NCI-H82 (cell line): ENCODE measurements around the gene PWWP2B.
A peak's percentile ranks its signal among the peaks of the same experiment; 100 is the strongest.
"Not testable (repeated sequence)": the region's sequence is repeated elsewhere in the genome, so short reads cannot be mapped to it uniquely, and the experiment has no call there.

Experiments
- DNase-seq: peaks from one replicate; lab custom pipeline; 2025; lab: John Stamatoyannopoulos, UW

The PWWP2B gene

GRCh38 chr10:132381741-132382140, 15.3 kb upstream of the PWWP2B start:
- DNase-seq = no peak

GRCh38 chr10:132382231-132382922, 14.6 kb upstream of the PWWP2B start:
- no peak for DNase-seq

- DNase-seq = no peak
Measured at GRCh38 chr10:132383101-132383500, 13.9 kb upstream of the PWWP2B start.

DNA sequence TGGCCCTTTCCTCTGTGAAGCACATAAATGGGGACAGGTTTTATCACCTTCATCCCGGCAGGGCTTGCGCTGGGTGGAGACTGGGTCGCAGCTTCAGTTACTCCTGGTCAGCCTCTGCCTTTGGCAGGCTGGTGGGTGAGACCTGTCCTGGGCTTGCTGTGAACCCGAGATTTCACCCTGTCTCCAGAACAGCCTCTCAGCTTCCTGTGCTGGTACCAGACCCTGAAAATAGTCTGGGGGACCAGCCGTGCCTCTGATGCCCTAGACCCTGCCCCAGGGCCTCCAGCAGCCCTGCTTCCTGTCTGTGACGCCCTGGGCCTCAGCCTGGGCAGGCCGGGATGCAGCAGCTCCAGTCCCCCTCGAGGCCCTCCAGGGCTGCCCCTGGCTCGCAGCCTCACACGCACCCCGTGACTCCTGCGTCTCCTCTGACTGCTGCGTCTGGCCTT, 13.2 kb upstream of the PWWP2B start:
- DNase-seq = no peak

- DNase-seq = no peak
Measured at GRCh38 chr10:132384618-132385388, 12.2 kb upstream of the PWWP2B start.

DNA sequence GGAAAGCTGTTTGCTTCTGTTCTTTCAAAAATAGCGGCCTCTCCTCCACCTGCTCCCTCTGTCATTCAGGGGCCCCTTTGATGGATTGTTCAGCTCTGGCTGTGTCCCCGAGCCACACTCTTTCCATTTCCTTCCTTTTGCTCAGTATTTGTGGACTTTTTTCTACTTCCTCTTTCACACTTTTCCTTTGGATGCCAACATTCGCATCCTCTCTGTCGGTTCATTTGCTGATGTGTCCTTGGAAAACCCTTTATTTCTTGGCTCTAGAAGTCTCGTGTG, 11.7 kb upstream of the PWWP2B start:
- DNase-seq = no peak

- no peak for DNase-seq
Measured at GRCh38 chr10:132385721-132386418, 11.1 kb upstream of the PWWP2B start.

DNA sequence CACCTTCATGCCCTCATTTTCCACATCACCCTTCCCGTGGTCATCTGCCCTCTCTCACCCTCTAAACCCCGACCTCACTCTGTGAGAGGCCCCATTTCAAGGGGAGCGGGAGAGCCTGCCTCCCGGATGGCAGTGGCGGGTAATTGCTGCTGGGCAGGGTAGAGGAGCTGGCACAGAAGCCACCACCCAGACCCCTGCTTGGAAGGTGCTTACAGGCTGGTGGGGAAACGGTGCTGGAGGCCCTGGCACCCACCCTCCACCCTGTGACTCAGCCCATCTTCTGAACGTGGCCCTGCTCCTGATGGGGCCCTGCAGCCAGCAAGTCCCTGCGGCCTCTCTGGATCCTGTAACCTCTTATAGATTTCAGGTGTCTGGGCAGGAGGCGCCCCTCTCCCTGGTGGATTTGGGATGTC, 10.6 kb upstream of the PWWP2B start:
- DNase-seq = no peak

DNA sequence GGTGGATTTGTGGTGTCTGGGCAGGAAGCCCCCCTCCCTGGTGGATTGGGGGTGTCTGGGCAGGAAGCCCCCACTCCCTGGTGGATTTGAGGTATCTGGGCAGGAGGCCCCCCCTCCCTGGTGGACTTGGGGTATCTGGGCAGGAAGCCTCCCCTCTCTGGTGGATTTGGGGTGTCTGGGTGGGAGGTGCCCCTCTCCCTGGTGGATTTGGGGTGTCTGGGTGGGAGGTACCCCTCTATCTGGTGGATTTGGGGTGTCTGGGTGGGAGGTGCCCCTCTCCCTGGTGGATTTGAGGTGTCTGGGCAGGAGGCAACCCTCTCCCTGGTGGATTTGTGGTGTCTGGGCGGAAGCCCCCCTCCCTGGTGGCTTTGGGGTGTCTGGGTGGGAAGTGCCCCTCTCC, 10.1 kb upstream of the PWWP2B start:
- not testable (repeated sequence) for DNase-seq

DNA sequence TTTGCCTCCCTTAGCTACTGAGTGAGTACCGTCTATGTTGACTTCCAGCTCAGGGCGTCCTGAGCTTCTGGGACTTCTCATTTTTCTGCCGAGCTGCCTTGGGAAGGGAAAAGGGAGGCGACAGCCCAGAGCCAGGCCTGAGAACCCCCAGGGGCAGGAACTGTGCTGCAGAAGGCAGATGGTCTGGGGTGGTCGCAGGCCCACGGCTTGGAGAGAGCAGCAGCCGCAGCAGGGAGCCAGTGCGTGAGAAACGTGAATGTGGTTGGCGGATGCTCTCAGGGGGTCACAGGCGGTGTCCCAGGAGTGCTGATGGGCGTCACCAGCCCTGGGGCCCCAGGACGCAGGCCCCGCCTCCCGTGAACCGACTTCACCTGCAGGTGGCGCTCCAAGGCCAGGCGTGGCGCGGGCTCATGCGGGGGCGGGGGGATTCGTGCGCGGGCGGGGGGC, 9.2 kb upstream of the PWWP2B start:
- peak; percentile 44 for DNase-seq

DNA sequence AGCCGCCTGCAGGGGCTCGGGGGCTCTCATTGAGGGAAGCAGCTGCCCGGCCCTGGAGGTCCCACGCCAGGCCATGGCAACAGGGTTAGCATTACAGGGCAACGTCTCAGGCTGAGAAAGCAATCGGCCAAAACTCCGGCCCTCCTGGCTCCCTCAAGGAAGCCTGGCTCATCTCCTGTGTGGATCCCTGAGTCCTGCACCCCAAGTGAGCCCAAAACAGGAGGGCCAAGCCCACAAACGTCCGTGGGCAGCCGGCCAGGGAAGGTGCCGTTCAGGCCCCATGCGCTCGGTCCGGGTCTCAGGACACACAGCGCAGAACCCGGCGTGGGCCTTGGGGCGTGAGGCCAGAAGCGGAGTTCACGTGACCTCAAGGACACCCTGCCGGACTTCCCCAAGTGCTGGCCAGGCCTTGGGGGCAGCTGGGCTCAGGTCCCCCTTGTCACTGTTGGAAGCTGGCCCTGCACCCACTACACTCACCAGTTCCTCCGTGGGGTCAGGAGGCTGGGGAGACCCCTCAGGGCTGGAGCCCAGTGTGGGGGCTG, 8.0 kb upstream of the PWWP2B start:
- DNase-seq = no peak

DNA sequence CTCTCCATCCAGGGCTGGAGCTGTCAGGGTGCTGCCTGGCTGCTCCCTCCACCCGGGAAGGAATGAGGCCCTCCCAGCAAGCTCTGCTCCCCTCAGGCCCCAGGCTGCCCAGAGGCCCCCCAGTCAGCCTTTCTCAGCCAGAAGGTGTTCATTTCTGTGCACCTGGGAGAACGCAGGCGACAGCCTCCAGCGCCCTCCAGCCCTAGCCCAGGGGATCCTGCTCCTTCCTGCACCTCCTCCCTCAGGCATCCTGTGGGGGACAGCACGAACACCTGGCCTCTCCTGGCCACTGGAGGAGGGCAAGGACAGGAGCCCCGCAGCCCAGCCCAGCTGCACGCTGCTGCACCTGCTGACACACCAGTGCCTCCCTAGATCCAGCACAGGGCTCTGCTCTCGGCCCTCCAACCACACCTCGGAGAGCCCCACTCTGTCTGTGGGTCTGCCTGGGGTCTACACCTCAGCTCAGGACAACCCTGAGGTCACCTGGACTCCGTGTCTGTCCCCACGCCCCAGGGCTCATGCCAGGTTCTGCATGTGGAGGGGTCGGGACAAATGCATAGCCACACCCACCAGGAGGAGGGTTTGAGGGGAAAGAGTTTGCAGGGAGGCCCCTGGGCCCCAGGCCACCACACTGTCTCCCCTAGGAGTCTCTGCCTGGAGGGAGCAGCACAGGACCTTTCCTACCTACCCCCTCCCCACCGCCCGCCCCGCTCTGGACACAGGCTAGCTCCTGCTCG, 7.4 kb upstream of the PWWP2B start:
- no peak for DNase-seq

DNA sequence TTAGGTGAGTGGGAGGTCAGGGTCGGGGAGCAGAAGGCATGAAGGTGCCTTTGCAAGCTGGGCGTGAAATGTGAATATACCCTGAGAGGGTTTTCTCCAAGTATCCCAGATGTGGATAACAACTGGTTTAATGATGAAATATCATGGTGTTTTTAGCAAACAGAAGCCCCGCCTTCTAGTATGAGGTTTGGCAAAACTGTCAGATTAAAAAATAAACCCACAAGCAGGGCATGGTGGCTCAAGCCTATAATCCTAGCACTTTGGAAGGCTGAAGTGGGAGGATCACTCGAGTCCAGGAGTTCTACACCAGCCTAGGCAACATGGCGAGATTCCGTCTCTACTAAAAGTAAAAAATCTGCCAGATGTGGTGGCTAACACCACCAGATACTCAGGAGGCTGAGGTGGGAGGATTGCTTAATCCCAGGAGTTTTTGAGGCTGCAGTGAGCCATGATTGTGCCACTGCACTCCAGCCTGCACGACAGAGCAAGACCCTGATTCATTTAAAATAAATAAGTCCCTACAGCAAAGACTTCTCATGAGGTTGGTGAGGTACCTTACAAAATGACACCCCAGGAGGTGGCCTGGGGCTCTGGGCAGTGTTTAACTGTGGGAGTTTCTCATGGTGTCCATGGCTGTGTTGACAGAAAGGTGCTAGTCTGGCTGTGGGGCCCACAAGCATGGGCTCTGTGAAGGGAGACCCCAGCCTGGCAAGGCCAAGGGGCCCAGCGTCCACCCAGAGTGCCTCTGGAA, 6.7 kb upstream of the PWWP2B start:
- DNase-seq = no peak

- no peak for DNase-seq
Measured at GRCh38 chr10:132390921-132391675, 5.9 kb upstream of the PWWP2B start.

- DNase-seq = no peak
Measured at GRCh38 chr10:132391676-132392020, 5.4 kb upstream of the PWWP2B start.

- no peak for DNase-seq
Measured at GRCh38 chr10:132392184-132392800, 4.7 kb upstream of the PWWP2B start.

DNA sequence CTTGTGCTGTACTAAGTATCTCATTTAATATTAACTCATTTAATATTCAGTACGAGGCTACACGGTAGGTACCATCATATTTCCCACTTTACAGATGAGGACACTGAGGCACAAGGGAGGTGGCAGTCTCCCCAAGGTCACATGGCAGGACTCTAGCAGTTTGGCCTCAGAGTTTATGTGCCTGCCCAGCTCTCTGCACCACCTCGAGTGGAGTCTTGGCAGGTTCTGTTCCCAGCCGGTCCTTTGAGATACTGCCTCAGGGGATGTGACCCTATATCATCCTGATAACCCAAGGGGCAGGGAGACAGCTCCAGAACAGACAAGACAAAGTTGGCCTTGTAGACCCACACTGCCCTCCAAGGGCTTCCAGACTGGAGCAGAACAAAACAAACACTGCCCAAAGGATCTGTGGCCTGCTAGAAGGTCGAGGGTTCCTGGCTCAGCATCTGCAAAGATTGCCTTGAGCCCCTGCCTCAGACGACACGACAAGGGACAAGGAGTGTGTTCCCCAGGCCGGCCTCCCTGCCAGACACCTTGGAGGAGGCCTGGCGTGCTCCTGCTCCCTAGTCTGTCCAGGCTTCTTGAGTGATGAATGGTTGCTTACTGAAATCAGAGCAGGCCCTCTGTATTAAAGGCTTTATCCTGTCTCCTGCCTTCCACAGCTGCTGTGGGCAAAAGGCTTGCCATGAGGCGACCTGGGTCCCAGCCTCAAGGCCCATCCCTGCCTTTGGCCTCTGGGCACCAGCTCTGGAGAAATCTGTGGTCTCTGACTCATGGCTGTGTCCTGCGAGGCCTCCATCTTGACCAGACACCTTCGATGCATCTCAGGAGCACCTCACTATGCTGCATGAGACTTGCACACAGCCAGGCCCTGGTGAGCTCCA, 3.9 kb upstream of the PWWP2B start:
- no peak for DNase-seq

DNA sequence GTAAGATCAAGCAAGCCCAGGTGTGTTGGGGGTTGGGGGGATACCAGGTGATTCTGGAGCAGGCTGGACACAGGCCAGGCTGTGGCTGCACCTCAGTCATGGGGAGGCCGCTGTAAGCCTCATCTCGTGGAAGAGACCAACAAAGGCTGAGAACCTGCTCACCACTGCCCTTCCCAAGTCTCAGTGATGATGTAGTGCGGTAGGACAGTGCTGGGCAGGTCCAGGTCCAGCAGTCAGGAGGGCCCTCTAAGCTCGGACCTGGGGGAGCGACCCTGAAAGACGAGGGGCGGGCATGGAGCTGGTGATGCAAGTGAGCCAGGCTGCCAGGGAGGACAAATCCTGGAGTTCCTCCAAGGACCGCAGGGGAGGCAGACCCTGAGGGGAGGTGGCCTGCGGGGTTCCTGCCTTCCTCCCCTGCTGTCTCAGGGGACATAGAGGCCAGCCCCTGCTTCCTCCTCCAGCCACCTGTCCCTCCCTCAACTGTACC, 3.3 kb upstream of the PWWP2B start:
- DNase-seq = no peak

- no peak for DNase-seq
Measured at GRCh38 chr10:132394201-132394811, 2.7 kb upstream of the PWWP2B start.
